Hematopoietic multipotent progenitor cell (in vitro differentiated cells): ENCODE results near the gene CDON. TPM values are rescaled to one million over a fixed set of nuclear protein-coding genes. Genes with fewer than 3 reads are reported as not detected.
"Not testable (repeated sequence)": the region's sequence is repeated elsewhere in the genome, so short reads cannot be mapped to it uniquely, and the experiment has no call there.

Experiments used
- DNase-seq, 3 donors: peaks; one replicate each; pipeline ENCODE4 v3.0.0-alpha.2; 2011 to 2015; ENCODE audit warnings: low read depth in 2 of 3, low spot score in 2 of 3
- total RNA-seq: library from RNA; depleted of rRNA; stranded (reverse); fragments of >200 nt; gene quantifications from one replicate; pipeline ENCODE4 v1.2.3, GENCODE V29; 2012

Gene CDON
- total RNA-seq, 1 donor = 0.27 TPM

GRCh38 chr11:126051117-126051516 is 11.5 kb downstream of the CDON start:
- DNase-seq = no peak

GRCh38 chr11:126049159-126049558 is 13.5 kb downstream of the CDON start:
- DNase-seq = no peak

GRCh38 chr11:126048197-126048596 is 14.5 kb downstream of the CDON start:
- no peak for DNase-seq

GRCh38 chr11:126046570-126047195 is 16.0 kb downstream of the CDON start:
- no peak for DNase-seq

GRCh38 chr11:126039485-126040271 is 23.0 kb downstream of the CDON start:
- DNase-seq = no peak

DNA sequence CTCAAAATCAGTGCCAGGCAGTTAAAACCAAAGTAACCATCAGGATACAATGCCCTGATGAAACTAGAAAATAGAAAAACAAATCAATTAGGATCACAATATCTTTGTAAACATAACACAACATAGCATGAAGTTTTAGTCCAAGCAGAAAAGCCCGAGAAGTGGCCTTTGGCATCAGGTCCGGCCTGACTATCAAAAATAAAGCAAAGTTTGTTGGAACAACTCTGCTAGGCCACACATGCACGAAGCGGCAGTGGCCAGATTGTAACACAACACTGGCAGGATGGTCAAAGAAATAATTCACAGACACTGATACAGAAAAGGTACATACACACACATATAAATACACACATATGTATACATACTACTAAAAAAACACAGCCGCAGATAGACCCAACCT is 26.9 kb downstream of the CDON start:
- no peak for DNase-seq

DNA sequence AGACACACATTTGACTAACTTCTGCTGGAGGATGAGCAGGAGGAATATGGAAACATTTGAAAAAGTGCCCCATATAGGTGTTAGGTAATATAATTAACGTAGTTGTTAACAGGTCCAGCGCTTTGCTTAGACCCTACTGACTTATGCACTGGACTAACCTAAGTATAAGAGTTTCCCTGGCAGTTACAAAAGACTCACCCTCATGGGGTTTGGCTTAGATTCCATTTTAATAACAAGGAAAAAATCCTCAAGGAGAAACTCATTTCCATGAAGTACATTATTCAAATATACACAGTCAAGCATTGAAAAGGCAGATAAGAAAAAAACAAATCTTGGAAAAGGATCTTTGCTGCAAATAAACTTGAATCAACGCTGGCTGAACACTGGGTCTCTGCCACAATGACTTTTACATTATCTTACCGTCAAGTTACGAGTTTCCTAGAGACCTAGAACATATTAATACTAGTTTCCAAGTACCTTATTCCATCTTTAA is 27.7 kb downstream of the CDON start:
- no peak for DNase-seq

GRCh38 chr11:126034039-126034932 is 28.4 kb downstream of the CDON start:
- no peak for DNase-seq

DNA sequence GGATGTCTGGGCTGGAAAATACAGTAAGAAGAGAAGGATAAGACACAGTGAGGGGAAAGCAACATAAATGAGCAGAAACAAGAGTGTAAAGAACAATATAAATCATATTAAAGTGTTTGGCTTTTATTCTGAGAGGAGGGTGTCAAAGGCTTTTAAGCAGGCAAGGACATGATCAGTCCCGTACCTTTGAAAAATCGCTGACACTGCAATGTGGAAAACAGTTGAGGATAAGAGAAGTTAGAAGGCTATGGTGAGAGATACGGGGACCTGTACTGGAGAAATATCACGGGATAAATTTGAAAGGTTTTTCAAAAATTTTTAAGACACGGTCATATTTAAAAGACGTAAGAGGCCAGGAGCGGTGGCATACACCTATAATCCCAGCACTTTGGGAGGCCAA is 30.3 kb downstream of the CDON start:
- no peak for DNase-seq

GRCh38 chr11:126029805-126030204 is 32.9 kb downstream of the CDON start:
- no peak for DNase-seq

DNA sequence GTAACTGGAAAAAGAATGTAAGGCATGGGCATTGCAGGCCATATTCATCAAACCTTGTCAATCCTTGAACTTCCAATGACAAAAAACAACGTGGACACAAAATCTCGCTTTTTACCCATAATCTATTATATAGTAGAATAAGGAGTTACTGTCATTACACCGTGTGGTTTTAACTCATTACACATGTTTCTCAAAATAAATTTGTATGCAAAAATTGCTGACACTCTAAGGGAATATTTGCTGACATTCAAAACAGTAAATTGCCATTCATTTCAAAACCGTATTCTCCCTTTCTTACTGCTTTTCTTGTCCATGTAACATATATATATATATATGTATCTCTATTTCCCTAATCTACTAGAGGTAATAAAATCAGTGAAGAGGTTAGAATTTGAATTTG is 33.4 kb downstream of the CDON start:
- no peak for DNase-seq

DNA sequence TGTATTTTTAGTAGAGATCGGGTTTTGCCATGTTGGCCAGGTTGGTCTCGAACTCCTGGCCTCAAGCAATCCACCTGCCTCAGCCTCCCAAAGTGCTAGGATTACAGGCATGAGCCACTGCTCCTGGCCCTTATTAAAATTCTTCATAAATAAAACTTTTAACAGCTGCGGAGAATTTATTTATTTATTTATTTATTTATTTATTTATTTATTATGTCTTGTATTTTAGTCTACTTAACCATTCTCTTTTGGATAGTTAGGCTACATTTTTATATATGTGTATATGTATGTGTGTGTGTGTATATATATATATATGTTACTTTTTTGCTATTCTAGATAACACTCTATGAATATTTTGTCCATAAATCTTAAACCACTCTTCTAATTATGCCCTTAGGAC is 34.1 kb downstream of the CDON start:
- DNase-seq = not testable (repeated sequence)

- no peak for DNase-seq
Observed at GRCh38 chr11:126026579-126026978, 36.1 kb downstream of the CDON start.

- DNase-seq = no peak
Observed at GRCh38 chr11:126025822-126026221, 36.8 kb downstream of the CDON start.

DNA sequence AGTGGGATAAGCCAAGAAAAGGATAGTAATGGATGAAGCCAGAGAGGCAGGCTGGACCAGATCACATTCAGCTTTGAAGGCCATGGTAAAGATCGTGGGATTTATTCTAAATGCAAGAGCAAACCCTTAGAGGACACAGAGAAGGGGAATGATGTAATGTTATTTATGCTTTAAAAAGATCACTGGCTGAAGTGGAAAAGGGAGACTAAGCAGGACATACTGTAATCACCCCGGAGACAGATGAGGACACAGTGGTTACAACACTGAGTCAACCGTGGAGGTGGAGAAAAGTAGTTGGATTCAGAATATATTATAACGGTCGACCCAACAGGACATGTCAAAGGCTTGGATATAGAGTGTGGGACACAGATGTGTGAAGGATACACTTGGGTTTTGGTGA is 38.5 kb downstream of the CDON start:
- DNase-seq = no peak

DNA sequence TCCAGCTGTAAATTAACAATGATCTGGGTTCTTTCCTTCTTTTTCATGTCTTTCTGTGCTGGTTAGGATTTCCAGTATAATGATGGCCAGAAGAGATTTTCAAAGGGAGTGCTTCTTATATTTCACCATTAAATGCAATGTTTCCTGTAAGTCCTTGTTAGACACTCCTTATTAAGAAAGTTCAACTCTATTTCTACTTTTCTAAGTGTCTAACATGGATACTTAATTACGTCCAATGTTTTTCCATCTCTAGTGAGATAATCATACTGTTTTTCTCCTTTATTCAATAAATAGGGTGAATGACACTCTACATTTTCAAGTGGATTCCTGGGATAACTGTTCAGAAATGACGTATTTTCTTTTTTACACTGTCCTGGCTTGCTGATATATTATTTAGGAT is 49.8 kb downstream of the CDON start:
- no peak for DNase-seq

GRCh38 chr11:126011754-126012153 is 50.9 kb downstream of the CDON start:
- no peak for DNase-seq

GRCh38 chr11:126011265-126011664 is 51.4 kb downstream of the CDON start:
- DNase-seq = no peak

DNA sequence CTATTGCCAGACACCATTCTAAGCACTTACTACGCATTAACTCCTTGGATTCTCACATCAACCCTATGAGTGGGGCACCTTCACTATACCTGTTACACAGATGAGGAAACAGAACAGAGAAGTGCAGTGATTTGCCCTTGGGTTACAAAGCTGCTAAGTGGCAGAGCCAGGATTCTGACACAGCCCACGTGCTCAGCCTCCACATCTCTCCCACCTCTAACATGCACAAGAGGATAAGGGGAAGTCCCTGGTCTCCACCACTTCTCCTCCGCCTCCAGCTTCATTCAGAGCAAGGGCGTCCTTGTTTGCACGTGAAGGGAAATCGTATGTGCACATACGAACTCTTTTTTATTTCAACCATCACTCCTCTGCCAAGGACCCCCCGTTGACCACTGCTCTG is 53.7 kb downstream of the CDON start:
- no peak for DNase-seq

DNA sequence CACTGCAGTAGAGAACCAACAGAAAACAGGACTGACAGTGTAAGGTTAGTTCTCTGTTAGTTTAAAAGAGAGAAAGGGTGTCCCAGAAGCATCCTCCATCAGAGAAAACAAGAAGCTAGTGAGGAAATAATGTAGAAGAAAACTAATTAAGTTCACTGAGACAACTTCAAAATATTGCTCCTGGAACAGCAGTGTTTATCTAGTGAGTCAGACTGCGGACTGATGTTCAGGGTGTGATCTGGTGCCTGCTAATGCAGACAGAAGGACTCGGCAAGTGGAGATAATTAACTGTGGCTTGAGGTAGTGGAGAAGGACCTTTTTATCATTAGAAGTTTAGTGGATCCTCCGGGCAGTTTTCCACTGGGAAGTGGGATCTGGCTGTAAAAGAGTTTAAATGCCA is 55.4 kb downstream of the CDON start:
- DNase-seq = no peak

DNA sequence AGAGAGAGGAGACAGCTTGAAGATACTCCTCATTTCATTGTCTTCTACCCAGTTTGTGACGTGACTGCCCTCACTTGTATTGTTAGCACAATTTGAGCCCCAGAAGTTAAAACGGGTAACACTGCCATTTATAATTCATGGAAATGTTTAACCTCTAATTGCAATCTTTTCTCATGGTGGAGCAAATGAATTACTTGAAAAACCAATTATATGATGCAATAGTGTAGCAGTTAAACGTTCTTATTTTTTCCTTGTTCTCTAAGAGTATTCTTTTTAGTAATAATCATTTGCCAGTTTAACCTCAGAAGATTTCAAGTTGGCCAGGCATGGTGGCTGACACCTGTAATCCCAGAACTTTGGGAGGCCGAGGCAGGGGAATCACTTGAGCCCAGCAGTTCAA is 56.6 kb downstream of the CDON start:
- DNase-seq = no peak
